HPDE6-E6E7 (cell line): ENCODE data around the gene GEMIN4.

Experiments used
- DNase-seq: peaks from one replicate; pipeline ENCODE4 v3.0.0; 2011; ENCODE audit warnings: missing footprints; ENCODE audit errors: extremely low spot score

Gene GEMIN4

DNA sequence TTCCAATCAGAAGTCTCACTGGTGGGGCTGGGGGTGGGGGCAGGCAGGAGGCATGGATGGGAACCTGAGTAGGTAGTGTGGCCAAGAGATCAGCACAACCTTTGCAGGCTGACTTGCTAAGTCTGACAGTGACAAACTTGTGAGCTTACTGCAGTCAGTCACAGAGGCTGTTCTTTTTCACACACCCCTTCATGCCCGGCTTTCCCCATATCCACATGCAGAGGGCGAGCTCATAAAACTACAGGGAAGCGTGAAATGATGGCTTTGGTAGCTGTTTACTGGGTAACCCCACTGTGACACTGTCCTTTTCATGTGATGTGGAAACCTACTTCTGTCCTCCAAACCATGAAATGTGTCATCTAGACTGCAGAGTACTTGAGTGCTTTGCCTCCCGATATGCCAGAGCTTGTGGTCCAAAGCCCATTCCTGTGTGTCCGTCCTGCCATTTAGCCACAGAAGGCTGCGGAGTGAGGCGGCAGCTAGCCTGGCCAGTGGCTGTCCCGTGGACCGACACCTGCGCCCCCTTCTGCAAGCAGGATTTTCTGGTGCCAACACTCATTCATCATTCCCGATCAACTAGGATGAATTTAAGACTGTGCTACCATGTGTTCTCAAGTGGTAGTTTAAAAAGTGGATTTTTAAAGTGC is 9.8 kb downstream of the GEMIN4 start:
- DNase-seq = no peak

DNA sequence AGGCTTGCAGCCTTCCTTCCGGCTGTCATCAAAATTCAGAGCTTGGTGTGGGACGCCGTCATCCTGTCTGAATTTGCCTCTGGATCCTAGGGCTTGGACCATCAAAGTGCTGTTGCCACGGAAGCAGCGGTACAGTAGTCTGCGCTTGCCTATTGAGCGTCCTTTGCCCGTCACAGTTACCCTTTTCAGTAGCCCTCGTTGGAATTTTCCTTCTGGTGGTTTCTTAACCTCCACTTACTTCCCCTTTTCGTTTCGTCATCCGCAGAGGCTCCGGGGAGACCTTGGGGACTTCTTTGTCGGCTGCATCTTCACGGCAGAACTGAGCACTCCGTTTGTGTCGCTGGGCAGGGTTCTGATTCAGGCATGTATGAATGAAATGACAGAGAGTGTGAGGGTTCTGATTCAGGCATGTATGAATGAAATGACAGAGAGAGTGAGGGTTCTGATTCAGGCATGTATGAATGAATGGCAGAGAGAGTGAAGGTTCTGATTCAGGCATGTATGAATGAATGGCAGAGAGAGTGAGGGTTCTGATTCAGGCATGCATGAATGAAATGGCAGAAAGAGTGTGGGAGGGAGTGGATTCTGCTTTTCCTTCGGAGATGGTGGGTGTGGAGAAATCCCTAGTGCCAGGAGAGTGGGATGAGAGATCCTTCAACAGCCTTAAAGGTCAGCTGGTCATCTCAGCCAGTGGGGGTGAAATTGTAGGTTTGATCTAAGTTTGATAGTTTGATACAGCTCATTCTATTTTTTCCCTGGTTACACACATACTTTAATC is 11.6 kb downstream of the GEMIN4 start:
- DNase-seq = no peak

DNA sequence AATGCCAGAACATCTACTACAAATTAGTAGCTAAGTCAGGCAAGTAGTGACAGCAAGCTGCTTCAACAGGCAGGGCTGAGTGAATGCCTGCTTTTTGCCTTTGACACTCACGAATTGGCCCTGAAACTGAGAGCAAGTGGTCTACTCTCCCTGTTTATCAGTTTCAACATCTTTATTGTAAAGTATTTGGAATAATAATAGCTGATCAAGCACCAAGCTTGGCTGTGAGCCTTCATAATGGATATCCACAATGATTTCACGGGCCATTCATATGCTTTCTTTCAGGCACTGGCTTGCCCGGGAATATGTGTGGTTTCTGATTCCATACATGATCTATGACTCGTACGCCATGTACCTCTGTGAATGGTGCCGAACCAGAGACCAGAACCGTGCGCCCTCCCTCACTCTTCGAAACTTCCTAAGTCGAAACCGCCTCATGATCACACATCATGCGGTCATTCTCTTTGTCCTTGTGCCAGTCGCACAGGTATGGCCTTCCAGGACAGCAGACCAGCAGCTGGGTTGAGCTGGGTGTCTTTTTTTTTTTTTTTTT is 14.4 kb downstream of the GEMIN4 start:
- DNase-seq = no peak

DNA sequence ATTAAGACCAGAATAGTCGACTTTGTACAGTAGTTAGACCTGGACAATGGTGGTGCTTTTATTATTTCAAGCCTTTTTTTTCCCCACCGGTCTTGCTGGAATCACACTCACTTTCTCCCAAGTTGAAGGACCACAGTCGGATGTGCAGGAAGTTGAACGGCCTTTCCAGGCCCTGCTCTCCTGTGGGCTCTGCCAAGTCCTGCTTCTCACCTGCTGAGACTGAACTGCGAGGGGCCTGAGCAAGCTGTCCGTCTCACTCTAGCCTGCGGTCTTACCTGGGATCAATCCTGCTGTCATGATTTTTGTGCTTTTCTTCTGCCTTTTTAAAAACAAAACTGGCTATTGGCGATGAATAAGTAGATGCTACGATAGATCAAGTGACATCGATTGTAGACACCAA is 18.3 kb downstream of the GEMIN4 start:
- DNase-seq = no peak

DNA sequence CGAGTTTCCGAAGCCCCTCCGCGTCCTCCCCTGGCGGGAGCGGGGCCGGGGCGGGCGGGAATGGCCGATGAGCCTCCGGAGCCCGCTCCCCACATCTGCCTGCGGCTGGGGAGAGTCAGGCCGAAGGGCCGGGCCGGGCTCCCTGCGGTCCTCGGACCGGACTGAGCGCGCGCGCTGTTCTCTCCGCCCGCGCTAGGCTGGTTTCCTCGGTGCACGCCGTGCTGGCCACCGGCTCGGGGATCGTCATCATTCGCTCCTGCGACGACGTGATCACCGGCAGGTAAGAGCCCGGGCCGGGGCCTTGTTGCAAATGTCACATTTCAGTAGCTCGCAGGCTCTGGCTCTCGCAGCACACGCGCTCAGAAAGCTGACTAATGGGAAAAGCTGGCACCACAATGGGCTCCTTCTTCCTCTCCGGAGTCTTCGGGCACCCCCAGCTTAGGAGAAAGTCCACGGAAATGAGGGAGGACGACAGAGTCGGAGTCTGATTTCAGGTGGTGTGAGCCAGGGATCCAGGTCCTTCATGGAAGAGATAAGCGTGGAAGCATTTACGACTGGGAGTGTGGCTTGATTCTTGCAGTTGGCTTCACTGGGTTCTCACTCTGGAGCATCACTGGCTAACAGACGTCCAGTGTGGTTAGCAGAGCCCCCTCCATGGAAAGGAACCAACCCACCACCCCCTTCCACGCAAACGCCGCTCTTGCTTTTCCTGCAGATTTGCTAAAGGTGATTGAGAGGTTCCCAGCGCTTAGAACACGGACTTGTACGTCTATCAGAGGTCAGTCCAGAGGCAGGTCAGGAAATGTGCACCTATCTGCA is 19.0 kb downstream of the GEMIN4 start:
- no peak for DNase-seq

DNA sequence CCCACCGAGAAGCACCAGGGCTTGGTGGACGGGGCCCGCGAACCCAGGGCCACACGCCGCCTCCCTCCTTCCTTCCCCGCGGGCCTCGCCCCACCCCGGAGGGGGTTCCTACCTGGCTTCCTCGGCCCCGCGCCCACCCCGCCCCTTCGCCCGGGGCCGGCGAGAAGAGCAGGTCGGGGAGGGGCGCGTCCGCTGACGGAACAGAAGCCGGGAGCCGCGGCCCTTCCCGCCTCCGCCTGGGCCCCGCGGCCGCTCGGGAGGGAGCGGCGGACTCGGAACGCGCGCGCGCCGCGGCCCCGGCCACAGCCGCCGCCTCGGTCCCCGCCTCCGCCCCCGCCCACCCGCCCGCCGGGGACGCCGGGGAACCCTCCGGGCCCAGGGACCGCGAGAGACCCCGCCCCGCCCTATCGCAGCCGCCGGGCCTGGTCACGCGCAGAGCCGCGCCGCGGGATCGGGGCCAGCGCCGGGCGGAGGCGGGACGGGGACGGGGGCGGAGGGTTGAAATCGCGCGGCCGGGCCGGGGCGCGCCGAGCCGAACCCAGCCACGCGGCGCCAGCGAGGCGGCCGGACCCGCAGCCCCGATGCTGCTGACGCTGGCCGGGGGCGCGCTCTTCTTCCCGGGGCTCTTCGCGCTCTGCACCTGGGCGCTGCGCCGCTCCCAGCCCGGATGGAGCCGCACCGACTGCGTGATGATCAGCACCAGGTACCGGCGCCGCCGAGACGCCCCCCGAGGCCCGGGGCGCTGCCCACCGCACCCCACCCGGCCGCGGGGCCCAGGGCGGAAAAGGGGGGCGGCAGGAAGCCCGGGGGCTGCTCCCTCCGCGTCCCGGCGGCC is 19.8 kb downstream of the GEMIN4 start, which contains the start of gene TLCD3A:
TLCD3A (plus strand) TSS at position 530 of the 835 bp plus-strand sequence; CDS start at position 582, 52 bp downstream.
- DNase-seq = no peak

DNA sequence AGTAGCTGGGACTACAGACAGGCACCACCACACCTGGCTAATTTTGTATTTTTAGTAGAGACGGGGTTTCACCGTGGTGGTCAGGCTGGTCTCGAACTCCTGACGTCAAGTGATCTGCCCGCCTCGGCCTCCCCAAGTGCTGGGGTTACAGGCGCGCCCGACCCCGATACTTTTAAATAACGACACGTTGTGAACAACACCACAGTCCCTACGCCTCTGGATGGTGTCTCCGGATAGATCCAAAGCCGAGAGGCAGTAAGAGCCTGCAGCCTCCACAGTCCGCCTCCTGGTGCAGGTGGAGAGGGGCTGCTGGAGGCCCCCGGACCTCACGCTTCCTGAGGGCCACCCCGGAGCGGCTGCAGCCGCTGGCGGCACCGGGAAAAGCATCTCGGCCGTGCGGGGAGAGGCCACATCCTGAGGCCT is 20.4 kb downstream of the GEMIN4 start:
- DNase-seq = no peak

DNA sequence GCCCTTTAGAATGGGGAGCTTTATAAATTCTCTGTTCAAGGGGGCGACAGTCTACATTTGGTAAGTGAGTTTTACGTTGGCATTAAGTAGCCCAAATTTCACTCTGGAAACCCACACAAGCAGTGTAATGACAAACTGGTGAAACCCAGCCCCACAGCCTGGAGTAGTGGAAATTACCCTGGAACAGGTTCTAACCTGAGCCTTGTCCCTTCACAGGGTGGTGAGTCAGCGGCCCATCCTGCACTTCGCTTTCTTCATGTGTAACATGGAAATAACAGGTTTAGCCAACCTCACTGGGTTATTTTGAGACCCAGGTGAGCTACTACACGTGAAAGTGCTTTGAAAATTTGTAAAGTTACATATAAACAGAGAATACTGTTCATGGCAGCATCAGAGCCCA is 23.2 kb downstream of the GEMIN4 start:
- DNase-seq = peak; percentile 92

DNA sequence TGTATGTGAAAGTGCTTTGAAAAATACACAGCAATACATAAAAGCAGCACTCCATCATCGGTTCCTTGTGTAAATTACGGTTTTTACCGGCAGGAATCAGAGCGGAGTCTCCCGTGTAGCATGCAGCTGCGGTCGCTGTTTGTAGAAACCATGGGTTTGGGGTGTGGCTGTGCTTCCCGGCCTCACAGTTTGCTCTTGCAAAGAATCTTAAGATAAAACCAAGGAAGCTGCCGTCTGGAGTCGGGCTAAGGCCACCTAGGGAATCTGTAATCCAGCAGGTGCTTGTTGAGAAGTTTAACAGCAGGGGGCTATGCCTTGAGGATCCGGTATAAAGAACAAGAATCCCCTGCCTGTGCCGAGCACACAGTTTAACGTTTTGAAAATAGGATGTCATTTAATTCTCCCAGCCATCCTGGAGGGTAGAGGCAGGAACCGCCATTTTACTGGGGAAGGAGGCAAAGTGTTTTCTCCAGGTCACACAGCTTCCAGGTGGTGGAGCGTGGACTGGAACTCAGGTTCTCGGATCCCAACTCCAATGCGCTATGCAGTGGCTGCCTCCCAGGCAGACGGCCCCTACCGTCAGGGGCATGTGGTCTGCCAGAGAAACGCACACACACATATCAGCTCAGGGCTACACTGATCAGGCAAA is 25.7 kb downstream of the GEMIN4 start:
- no peak for DNase-seq

DNA sequence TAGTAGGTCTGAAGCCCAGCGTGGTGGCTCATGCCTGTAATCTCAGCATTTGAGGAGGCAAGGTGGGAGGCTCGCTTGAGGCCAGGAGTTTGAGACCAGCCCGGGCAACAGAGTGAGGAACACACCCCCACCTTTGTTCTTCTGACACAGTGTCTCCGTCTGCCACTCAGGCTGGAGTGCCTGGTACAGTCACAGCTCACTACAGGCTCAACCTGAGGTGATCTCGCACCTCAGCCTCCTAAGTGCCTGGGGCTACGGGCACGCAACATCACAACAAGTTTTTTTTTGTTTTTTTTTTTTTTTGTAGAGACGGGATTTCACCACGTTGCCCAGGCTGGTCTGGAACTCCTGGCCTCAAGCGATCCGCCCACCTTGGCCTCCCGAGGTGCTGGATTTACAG is 26.3 kb downstream of the GEMIN4 start:
- no peak for DNase-seq

DNA sequence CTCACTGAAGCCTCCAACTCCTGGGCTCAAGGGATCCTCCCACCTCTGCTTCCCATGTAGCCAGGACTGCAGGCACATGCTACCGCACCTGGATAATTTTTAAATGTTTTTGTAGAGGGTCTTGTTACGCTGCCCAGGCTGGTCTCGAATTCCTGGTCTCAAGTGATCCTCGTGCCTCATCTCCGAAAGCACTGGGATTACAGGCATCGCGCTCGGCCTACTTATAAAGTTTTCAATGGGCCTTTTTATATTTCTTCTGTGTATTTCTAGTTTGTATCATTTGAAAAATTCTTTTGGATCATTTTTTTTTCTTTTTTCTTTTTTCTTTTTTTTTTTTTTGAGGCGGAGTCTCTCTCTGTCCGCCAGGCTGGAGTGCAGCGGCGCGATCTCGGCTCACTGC is 27.0 kb downstream of the GEMIN4 start:
- DNase-seq = no peak

DNA sequence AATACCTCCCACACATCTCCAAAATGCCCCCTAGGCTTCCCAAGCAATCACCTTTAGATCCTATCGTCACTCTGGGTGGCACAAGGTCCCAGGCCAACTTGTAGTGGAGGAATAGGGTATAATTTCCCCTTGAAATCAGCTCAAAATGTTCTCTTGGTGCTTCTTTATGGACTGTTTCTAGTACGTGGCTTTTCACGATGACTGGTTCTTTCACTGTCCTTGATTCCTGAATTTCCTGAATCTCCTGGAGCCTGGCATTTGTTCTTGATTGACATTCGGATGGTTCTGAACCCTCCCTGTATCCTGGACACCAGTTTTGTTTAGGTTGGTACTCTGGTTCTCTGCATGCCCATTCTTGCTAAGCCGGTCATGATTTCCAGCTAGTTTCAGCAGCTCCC is 30.5 kb downstream of the GEMIN4 start:
- peak; percentile 60 for DNase-seq

DNA sequence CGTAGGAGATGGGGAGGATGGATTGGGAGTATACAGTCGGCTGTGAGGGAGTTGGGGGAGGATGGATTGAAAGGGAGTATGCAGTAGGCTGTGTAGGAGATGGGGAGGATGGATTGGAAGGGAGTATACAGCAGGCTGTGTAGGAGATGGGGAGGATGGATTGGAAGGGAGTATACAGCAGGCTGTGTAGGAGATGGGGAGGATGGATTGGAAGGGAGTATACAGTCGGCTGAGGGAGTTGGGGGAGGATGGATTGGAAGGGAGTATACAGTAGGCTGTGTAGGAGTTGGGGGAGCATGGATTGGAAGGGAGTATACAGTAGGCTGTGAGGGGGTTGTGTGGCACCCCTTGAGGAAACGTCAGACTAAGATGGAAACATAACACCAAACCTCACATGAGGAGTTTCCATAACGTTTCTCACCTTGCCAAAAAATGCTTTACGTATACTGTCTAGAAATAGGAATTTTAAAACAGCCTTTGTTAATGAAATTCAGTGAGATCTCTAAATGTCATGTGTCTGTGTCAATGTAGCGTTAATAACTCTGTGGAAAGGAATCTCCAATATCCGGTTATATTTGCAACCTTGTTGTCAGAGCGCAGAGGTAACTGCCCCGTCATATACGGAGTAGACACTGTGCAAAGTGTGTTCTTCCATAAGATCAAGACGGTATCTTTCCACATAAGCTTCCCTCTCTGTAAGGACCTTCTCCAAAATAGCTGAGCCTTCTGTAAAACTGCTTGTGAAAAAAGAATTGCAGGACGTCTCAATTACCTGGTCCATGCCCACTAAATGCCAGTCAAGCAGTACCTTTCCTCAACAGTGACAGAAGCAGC is 31.1 kb downstream of the GEMIN4 start:
- no peak for DNase-seq

DNA sequence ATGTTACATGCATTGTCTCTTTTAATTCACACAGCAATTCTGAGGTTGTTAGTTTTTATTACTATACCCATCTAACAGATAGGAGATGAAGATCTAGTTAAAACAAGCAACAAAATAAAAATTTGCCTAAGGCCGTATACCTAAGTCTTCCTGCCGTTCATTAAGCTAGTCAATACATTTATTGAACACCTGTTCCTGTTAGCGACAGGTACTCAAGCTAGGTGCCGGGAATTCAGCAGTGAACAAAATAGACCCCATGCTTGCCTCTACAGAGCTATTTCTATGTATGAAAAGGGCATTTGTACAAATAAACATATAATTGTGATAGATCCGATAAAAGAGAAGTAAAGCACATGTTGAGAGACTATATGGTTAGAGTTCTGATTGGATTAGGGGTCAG is 34.0 kb downstream of the GEMIN4 start:
- DNase-seq = no peak

DNA sequence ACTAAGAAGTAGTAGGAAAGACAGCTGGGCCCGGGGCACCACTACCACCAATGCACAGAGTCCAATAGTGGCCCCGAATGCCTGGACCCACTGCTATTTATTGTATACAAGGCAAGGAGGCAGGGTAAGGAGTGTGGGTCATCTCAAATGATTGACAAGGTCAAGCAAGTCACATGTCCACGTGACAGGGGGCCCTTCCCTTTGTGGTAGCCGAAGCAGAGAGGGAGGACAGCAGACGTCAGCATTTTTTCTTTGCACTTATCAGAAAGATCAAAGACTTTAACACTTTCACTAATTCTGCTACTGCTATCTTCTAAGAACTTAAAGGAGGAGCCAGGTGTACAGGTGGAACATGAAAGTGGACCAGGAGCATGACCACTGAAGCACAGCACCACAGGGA is 43.9 kb downstream of the GEMIN4 start:
- DNase-seq = no peak

DNA sequence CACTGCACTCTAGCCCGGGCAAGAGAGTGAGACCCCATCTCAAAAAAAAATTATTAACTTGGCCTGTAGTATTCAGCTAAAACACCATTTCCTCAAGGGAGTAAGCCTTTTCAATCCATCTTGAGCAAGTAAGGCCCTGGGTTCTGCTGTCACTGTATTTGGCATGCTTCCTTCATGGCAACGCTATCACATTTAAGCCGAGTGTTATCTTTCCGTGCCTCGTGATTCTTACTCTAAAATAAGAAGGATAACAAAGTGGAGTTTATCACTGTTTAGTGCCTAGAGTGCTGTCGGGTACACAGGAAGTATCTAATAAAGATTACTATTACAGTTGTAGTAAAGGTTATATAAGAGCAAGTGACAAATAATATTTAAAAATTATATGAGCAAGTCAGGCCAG is 46.2 kb downstream of the GEMIN4 start:
- no peak for DNase-seq

DNA sequence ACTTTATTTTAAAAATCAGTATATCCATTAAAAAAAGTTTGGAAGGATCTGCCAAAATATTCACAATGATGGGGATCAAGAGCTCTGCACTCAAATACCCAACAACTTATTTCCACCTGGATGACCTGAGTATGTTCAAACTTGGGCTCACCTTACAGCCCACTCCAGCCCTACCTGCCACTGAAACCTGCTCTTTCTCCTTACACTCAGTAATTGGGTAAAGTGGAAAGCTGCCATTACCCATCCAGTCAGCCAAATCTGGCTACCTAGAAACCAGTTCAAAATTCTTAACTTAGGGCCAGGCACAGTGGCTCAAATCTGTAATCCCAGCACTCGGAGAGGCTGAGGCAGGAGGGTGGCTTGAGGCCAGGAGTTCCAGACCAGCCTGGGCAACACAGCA is 47.1 kb downstream of the GEMIN4 start:
- DNase-seq = no peak

DNA sequence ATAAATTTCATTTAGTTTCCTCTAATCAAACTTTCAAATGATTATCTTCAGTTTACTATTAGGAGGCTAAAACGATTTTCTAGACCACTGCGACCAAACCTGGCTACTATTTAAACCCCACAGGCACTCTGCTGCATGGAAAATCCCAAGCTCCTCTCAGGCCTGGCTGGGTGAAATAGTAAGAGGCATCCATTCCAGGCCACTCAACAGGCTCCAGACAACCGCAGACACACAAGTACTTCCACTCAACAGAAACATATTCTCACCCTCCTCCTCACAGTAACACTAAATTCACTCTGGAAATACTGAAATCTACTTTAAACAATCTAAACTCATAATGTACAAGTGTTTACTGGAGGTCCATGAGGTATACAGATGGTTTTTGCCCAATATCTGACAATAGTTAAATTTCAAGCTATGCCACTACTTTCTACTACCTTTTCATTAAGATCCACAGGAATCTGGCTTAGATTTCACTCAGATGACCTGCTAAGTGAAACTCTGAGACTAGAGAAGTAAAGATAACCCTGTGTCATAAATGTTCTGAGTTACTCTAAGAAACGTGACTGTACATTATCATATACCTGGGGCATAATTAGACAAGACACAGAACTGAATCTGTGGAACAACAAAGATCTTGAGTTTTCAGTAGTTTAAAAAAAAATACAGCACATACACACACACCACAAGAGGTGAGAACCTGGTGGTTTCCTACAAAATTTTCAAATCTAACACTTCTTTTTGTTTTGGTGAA is 47.8 kb downstream of the GEMIN4 start:
- DNase-seq = no peak
